Liver (tissue), 3 donors: ENCODE data around the gene FOXK2.

Experiments
- EGR1 ChIP-seq, 2 donors: IDR thresholded peaks; 2 replicates each; pipeline ENCODE4 v1.6.1; 2016 to 2018; ENCODE audit warnings: antibody characterized with exemption in 2 of 2, low read depth in 2 of 2
- GABPA ChIP-seq, 2 donors: IDR thresholded peaks in 1 of 2; conservative IDR thresholded peaks in 1 of 2; 2 replicates each; pipeline ENCODE4 v1.6.1; 2016; ENCODE audit warnings: antibody characterized with exemption in 2 of 2, mild to moderate bottlenecking in 1 of 2, moderate library complexity in 1 of 2
- HNF4A ChIP-seq, 2 donors: conservative IDR thresholded peaks; 2 replicates each; pipeline ENCODE4 v1.6.1; 2016; ENCODE audit warnings: antibody characterized with exemption in 2 of 2, mild to moderate bottlenecking in 2 of 2
- JUND ChIP-seq, 2 donors: IDR thresholded peaks; 2 replicates each; pipeline ENCODE4 v1.6.1; 2016; ENCODE audit warnings: antibody characterized with exemption in 2 of 2
- RAD21 ChIP-seq, 2 donors: IDR thresholded peaks; 2 replicates each; pipeline ENCODE4 v1.6.1; 2016; ENCODE audit warnings: antibody characterized with exemption in 2 of 2, mild to moderate bottlenecking in 2 of 2
- RXRA ChIP-seq, 2 donors: IDR thresholded peaks; 2 replicates each; pipeline ENCODE4 v1.6.1; 2017 to 2018; ENCODE audit warnings: antibody characterized with exemption in 2 of 2, mild to moderate bottlenecking in 1 of 2
- SP1 ChIP-seq: IDR thresholded peaks from 2 replicates; pipeline ENCODE4 v1.6.1; 2018; ENCODE audit warnings: antibody characterized with exemption, mild to moderate bottlenecking
- TAF1 ChIP-seq: conservative IDR thresholded peaks from 2 replicates; pipeline ENCODE4 v1.6.1; 2016; ENCODE audit warnings: antibody characterized with exemption, mild to moderate bottlenecking
- YY1 ChIP-seq: IDR thresholded peaks from 2 replicates; pipeline ENCODE4 v1.6.1; 2016; ENCODE audit warnings: antibody characterized with exemption, mild to moderate bottlenecking
- TF ChIP-seq, protein P1 (sequence below): IDR thresholded peaks from 2 replicates; pipeline ENCODE4 v1.6.1; 2016; ENCODE audit warnings: antibody characterized with exemption
- TF ChIP-seq, protein P2 (sequence below): IDR thresholded peaks from 2 replicates; pipeline ENCODE4 v1.6.1; 2016; ENCODE audit warnings: antibody characterized with exemption, mild to moderate bottlenecking
- TF ChIP-seq, protein P3 (sequence below): fragments of 150-350 bp; IDR thresholded peaks from 2 replicates; pipeline ENCODE4 v1.5.1; 2017; ENCODE audit warnings: improper control_type of control experiment, low read depth, low read length; ENCODE audit not compliant: missing input control
- TF ChIP-seq, protein P4 (sequence below): IDR thresholded peaks from 2 replicates; pipeline ENCODE4 v1.6.1; 2016; ENCODE audit warnings: antibody characterized with exemption
- TF ChIP-seq, protein P5 (sequence below): IDR thresholded peaks from 2 replicates; pipeline ENCODE4 v1.6.1; 2016; ENCODE audit warnings: antibody characterized with exemption
- donor health status: healthy.
- donor health status: healthy.

DNA sequence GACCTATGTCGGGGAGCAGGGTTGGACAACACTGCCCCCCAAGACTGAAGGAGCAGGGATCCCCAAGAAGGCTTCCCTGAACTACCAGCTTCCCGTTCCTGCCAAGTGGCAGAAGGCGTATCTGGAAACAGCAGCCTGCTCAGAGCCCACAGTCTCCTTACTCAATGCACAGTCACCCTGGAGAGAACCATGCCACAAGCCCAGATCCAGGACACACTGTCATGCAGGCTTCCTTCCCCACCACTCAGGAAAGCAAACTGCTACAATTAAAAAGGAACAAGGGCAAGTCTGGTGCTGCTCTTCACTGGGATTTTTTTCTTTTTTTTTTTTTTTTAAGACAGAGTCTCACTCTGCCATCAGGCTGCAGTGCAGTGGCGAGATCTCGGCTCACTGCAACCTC lies 120.5 kb downstream of the FOXK2 start:
- TF ChIP-seq, protein P1, sequence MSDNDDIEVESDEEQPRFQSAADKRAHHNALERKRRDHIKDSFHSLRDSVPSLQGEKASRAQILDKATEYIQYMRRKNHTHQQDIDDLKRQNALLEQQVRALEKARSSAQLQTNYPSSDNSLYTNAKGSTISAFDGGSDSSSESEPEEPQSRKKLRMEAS = no peak
- TF ChIP-seq, protein P2, sequence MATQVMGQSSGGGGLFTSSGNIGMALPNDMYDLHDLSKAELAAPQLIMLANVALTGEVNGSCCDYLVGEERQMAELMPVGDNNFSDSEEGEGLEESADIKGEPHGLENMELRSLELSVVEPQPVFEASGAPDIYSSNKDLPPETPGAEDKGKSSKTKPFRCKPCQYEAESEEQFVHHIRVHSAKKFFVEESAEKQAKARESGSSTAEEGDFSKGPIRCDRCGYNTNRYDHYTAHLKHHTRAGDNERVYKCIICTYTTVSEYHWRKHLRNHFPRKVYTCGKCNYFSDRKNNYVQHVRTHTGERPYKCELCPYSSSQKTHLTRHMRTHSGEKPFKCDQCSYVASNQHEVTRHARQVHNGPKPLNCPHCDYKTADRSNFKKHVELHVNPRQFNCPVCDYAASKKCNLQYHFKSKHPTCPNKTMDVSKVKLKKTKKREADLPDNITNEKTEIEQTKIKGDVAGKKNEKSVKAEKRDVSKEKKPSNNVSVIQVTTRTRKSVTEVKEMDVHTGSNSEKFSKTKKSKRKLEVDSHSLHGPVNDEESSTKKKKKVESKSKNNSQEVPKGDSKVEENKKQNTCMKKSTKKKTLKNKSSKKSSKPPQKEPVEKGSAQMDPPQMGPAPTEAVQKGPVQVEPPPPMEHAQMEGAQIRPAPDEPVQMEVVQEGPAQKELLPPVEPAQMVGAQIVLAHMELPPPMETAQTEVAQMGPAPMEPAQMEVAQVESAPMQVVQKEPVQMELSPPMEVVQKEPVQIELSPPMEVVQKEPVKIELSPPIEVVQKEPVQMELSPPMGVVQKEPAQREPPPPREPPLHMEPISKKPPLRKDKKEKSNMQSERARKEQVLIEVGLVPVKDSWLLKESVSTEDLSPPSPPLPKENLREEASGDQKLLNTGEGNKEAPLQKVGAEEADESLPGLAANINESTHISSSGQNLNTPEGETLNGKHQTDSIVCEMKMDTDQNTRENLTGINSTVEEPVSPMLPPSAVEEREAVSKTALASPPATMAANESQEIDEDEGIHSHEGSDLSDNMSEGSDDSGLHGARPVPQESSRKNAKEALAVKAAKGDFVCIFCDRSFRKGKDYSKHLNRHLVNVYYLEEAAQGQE = no peak
- TF ChIP-seq GABPA (IDR thresholded peaks at IDR 0.05 in 1 of 2, conservative IDR thresholded peaks at IDR 0.05 in 1 of 2) (no peak), TAF1 (no peak), RAD21 (IDR thresholded peaks at IDR 0.05) (no peak), EGR1 (IDR thresholded peaks at IDR 0.05; ENCODE audit: low read depth in 2 of 2) (no peak), JUND (IDR thresholded peaks at IDR 0.05) (no peak), YY1 (no peak), SP1 (no peak), RXRA (IDR thresholded peaks at IDR 0.05) (no peak), HNF4A (conservative IDR thresholded peaks at IDR 0.05) (no peak)
- TF ChIP-seq, protein P3, sequence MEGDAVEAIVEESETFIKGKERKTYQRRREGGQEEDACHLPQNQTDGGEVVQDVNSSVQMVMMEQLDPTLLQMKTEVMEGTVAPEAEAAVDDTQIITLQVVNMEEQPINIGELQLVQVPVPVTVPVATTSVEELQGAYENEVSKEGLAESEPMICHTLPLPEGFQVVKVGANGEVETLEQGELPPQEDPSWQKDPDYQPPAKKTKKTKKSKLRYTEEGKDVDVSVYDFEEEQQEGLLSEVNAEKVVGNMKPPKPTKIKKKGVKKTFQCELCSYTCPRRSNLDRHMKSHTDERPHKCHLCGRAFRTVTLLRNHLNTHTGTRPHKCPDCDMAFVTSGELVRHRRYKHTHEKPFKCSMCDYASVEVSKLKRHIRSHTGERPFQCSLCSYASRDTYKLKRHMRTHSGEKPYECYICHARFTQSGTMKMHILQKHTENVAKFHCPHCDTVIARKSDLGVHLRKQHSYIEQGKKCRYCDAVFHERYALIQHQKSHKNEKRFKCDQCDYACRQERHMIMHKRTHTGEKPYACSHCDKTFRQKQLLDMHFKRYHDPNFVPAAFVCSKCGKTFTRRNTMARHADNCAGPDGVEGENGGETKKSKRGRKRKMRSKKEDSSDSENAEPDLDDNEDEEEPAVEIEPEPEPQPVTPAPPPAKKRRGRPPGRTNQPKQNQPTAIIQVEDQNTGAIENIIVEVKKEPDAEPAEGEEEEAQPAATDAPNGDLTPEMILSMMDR = no peak
- TF ChIP-seq, protein P4, sequence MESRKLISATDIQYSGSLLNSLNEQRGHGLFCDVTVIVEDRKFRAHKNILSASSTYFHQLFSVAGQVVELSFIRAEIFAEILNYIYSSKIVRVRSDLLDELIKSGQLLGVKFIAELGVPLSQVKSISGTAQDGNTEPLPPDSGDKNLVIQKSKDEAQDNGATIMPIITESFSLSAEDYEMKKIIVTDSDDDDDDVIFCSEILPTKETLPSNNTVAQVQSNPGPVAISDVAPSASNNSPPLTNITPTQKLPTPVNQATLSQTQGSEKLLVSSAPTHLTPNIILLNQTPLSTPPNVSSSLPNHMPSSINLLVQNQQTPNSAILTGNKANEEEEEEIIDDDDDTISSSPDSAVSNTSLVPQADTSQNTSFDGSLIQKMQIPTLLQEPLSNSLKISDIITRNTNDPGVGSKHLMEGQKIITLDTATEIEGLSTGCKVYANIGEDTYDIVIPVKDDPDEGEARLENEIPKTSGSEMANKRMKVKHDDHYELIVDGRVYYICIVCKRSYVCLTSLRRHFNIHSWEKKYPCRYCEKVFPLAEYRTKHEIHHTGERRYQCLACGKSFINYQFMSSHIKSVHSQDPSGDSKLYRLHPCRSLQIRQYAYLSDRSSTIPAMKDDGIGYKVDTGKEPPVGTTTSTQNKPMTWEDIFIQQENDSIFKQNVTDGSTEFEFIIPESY = no peak
- TF ChIP-seq, protein P5, sequence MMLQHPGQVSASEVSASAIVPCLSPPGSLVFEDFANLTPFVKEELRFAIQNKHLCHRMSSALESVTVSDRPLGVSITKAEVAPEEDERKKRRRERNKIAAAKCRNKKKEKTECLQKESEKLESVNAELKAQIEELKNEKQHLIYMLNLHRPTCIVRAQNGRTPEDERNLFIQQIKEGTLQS = no peak
